Activated T-helper 2 cell treated with anti-CD3 and anti-CD28 coated beads, Interferon-gamma antibody, Interleukin-2, Interleukin-4, amounts not matched to agents 10 μg/mL and 5 μg/mL and 100 μg/mL, durations not matched to agents 14 hours and 24 hours and 36 hours (primary cell): Measurements from ENCODE around the gene KDM5A. TPM values are rescaled to one million over a fixed set of nuclear protein-coding genes. Genes with fewer than 3 reads are reported as not detected.

Experiments
- DNase-seq: peaks from one replicate; pipeline ENCODE4 v3.0.0; 2021; ENCODE audit warnings: low spot score
- H3K27ac Mint-ChIP-seq: one replicate; pipeline ENCODE4 v1.8.0; 2021; ENCODE audit warnings: mixed read lengths
- H3K27me3 Mint-ChIP-seq: one replicate; pipeline ENCODE4 v1.8.0; 2021; ENCODE audit warnings: low read depth, mixed read lengths
- H3K36me3 Mint-ChIP-seq: one replicate; pipeline ENCODE4 v1.8.0; 2021; ENCODE audit warnings: low read depth, mixed read lengths
- H3K4me1 Mint-ChIP-seq: one replicate; pipeline ENCODE4 v1.8.0; 2021; ENCODE audit warnings: low read depth, mixed read lengths
- H3K4me3 Mint-ChIP-seq: one replicate; pipeline ENCODE4 v1.8.0; 2021; ENCODE audit warnings: low read depth, mild to moderate bottlenecking, moderate library complexity, mixed read lengths
- H3K9me3 Mint-ChIP-seq: one replicate; pipeline ENCODE4 v1.8.0; 2021; ENCODE audit warnings: mixed read lengths
- intact Hi-C: fragments of 100-400 bp; cut with micrococcal nuclease; formaldehyde crosslinking; loops from one replicate; pipeline ENCODE4 v1.15.1; 2023
- total RNA-seq: library from RNA; stranded (reverse); gene quantifications from 2 replicates; pipeline ENCODE4 v1.2.3, GENCODE V29; 2022

KDM5A gene
- total RNA-seq, 1 donor from 2014 or later, result 76.4 TPM

DNA sequence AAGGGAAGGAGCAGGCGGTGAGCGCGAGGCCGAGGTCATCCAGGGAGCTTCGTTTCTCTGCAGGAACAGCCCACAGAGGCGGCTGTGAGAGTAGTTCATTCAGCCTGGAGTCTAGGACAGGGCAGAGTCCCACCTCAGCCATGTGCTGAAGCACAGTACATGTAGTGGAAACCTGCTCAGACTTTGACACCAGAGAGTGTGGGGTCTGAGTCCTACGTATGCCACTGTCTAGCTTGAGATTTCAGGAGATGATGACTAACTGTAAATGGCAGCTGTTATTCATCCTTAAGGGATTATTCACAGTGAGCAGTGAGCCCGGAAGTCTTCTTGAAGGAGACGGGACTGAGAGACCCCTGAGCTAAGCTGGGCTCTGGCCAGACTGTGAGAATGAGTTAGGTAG is 125.5 kb downstream of the KDM5A start:
- Mint-ChIP-seq H3K27ac (no peak overlapping the region), H3K36me3 (no peaks in the 10 kb centered on the region), H3K27me3 (peaks cover 26% of the 10 kb centered on the region), H3K4me3 (no peak overlapping the region), H3K4me1 (peaks cover 6% of the 10 kb centered on the region), H3K9me3 (no peaks in the 10 kb centered on the region)
- intact Hi-C loops, result no loop called here
- no peak for DNase-seq

DNA sequence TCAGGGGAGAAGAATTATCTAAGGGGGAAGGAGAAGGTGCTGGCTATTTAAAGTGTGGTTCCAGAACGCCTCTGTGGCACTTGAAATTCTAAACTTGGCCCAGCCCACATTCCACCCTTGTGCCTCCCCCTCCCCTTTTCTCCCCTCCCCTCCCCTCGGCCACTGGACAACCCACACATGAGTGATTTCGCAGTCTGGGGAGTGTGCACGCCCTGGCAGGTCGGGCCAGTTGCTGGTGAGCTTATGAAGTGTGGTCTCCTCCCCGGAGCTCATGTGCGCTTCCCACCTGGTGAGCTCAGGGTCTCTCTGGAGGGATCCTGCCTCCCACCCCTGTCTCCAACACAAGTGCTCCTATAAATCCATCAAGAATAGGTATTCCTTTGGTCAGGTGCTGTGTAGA is 126.3 kb downstream of the KDM5A start, which contains the start of gene SLC6A13:
TSS of gene SLC6A13 (minus strand) at position 20 of the 400 bp plus-strand sequence. CDS start 2,784 bp downstream, outside the sequence.
- H3K4me1 Mint-ChIP-seq, result peaks cover 6% of the 10 kb centered on the region
- no peak within 1 kb of the TSS for H3K4me3 Mint-ChIP-seq
- intact Hi-C loops, result no loop called here
- H3K36me3 Mint-ChIP-seq, result no peaks in the 10 kb centered on the region
- no peaks in the 10 kb centered on the region for H3K9me3 Mint-ChIP-seq
- H3K27me3 Mint-ChIP-seq, result peaks cover 31% of the 10 kb centered on the region
- DNase-seq, result no peak
- H3K27ac Mint-ChIP-seq, result no peak within 1 kb of the TSS

DNA sequence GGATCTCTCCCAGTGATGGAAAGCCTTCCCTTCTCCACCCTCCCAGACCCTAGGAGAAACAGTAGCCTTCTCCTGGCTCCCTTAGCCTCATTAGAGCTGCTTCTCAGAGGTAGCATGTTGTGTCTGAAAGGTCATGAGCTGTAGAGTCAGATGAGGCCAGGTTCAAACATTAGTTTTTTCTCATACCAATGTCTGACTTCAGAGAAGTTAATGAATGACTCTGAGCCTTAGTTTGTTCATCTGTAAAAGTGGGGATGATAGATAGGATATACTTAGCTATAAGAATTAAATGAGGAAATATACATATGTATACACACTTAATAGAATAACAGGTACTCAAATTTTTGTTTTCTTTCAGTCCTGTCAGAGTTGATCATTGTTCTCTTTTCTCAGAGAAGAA is 127.0 kb downstream of the KDM5A start:
- Mint-ChIP-seq H3K27me3 (peaks cover 29% of the 10 kb centered on the region), H3K27ac (no peak overlapping the region)

DNA sequence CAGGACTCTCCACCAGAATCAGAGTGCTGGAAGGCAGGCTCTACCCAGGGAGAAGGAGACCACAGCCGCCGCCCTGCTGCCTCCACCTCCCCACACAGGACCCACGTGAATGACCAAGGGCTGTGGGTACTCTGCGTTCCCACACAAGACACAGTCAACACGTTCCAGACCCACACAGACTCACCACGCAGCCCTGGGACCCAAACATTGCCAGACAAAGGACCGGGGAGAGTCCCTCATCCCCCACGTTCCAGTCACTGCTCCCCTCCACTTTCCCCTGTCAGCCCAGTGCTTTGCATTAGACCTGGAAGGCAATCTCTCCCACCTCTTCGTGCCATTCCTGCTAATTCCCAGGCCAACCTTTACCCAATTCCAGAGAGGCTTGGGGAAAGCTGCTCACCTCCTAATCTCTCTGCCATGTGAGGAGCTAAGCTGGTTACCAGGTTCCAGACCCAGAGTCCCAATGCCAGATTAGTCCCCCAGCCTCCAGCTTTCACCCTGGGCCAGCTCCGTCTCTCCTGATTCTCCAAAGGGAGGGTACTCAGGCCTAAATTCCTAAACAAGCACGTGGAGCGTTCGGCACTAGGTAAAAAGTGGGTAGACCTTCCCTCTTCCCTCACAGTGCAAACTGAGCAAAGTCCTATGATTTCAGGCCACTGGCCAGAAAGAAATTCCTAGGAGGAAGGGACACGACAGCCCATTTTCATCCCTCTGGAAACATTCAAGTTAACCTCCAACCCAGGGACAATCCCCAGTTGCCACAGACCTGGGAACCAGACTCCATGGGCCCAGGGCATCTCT is 131.4 kb downstream of the KDM5A start:
- Mint-ChIP-seq H3K4me1 (no peaks in the 10 kb centered on the region), H3K36me3 (no peaks in the 10 kb centered on the region), H3K27me3 (peaks cover 23% of the 10 kb centered on the region), H3K4me3 (no peak overlapping the region), H3K9me3 (no peaks in the 10 kb centered on the region), H3K27ac (no peak overlapping the region)
- intact Hi-C loops, result no loop called here
- DNase-seq, result no peak

More for the DNA sequence above, 127.0 kb downstream of the KDM5A start:
- H3K36me3 Mint-ChIP-seq, result no peaks in the 10 kb centered on the region
- no peaks in the 10 kb centered on the region for H3K9me3 Mint-ChIP-seq
- intact Hi-C loops, result no loop called here
- peaks cover 6% of the 10 kb centered on the region for H3K4me1 Mint-ChIP-seq
- no peak for DNase-seq
- no peak overlapping the region for H3K4me3 Mint-ChIP-seq

DNA sequence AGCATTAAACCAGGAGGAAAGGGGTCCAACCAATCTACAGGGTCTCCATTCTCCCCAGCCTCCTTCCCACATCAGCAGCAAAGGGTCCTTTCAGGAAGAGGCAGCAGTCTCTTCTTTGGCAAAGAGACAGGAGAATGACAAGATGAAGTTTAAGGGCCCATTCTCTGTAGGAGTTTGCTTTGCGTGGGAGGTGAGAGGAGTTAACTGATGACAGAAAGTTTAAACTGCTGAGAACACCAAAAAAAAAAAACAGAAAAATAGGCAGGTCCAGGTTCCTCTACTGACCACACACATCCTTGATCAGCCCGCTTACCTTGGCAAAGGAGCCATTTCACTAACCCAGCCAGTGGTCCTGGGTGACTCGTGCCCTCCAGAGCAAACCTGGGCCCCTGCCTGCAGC is 132.2 kb downstream of the KDM5A start:
- Mint-ChIP-seq H3K9me3 (no peaks in the 10 kb centered on the region), H3K27ac (no peak overlapping the region), H3K36me3 (no peaks in the 10 kb centered on the region), H3K27me3 (peaks cover 23% of the 10 kb centered on the region), H3K4me1 (no peaks in the 10 kb centered on the region), H3K4me3 (no peak overlapping the region)
- intact Hi-C loops, result no loop called here
- DNase-seq, result no peak

DNA sequence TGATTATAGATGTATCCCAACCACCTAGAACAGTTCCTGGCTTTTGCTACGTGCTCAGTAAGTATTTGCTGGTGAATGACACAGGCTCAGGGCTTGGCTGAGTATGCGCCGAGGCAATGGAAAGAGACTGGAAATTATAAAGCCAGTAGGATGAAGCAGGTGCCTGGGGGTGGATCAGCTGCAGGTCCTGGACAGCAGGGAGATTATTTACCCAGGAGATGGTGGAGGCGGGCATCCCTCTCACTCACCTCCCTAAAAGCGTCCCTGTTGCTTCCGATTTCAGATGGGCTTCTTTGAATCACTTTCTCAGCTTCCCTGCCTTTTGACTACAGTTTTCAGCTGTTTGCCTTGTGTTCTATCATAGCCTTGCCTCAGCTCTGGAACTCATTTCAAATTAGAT is 132.9 kb downstream of the KDM5A start:
- Mint-ChIP-seq H3K4me1 (no peaks in the 10 kb centered on the region), H3K27ac (no peak overlapping the region), H3K9me3 (no peaks in the 10 kb centered on the region), H3K36me3 (no peaks in the 10 kb centered on the region), H3K4me3 (no peak overlapping the region), H3K27me3 (peaks cover 23% of the 10 kb centered on the region)
- intact Hi-C loops, result no loop called here
- no peak for DNase-seq

DNA sequence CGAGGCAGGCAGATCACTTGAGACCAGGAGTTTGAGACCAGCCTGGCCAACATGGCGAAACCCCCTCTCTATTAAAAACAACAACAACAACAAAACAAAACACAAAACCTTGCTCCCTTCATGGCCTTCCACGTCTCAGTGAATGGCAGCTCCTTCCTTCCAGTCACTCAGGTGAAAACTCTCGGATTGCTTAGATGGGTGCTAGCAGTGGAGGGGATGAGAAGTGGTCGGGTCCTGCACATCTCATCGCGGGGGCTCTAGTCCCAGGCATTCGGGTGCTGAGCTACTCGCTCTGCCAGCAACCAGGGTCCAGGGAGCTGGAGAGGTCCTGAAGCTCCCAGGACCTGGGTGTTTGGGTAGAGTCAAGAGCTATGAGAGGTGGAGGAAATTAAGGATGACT is 134.2 kb downstream of the KDM5A start:
- no peaks in the 10 kb centered on the region for H3K4me1 Mint-ChIP-seq
- no peak overlapping the region for H3K4me3 Mint-ChIP-seq
- intact Hi-C loops, result no loop called here

DNA sequence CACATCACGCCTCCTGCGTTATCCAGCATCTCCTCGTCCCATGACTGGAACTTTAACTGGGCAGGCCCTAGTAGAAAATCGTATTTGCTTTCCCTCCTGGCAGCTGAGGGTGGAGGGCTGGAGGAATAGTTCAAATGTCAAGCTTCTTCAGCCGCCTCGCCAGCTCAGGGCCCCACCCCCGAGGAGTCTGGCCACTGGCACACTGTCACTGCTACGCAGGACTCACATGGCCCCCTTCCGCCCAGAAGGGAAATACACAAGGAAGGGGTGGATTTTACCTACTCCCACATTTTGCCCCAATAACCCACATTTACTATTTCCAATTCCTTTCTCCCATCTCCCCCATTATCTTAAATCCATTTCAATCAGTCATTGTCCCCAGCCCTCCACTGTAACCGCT is 135.1 kb downstream of the KDM5A start:
- H3K27ac Mint-ChIP-seq, result no peak overlapping the region
- H3K4me1 Mint-ChIP-seq, result no peaks in the 10 kb centered on the region
- H3K27me3 Mint-ChIP-seq, result peaks cover 19% of the 10 kb centered on the region
- intact Hi-C loops, result no loop called here
- no peaks in the 10 kb centered on the region for H3K36me3 Mint-ChIP-seq
- no peak overlapping the region for H3K4me3 Mint-ChIP-seq
- no peaks in the 10 kb centered on the region for H3K9me3 Mint-ChIP-seq
- DNase-seq, result no peak

More for the DNA sequence above, 134.2 kb downstream of the KDM5A start:
- Mint-ChIP-seq H3K27me3 (peaks cover 19% of the 10 kb centered on the region), H3K27ac (no peak overlapping the region), H3K36me3 (no peaks in the 10 kb centered on the region), H3K9me3 (no peaks in the 10 kb centered on the region)
- no peak for DNase-seq

DNA sequence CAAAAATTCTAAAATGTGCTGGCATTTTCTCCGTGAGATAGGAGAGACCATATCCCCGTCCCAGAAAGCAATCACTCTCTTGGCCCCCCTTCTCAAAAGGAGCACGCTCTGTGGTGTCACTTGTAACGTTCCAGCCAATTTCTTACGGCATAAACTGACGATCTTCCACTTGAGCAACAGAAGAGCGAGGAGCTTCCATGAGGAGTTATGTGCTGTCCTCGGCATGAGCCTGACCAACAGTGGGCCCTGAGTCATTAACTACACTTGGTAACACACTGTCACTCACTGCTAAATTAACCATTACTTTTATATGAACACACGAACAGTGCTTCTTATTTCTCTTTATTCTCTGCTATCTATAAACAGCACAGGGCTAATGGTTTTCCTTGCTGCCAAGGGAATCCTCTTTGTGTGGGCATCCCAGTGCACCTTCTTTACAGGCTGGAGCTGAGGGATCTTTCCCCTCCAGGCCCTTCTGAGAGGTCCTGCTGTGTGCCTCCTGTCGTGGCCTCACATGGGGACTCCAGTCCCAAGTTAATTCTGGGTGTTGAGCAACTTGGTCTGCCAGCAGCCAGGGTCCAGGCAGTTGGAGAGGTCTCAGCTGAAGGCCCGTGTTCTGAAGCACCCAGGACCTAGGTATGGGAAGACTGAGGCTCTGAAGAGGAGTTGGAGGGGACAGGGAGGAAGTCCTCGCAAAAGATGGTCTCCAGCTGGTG is 135.8 kb downstream of the KDM5A start:
- H3K27me3 Mint-ChIP-seq, result peaks cover 16% of the 10 kb centered on the region
- H3K27ac Mint-ChIP-seq, result no peak overlapping the region
- no peak overlapping the region for H3K4me3 Mint-ChIP-seq
- H3K36me3 Mint-ChIP-seq, result no peaks in the 10 kb centered on the region
- no peaks in the 10 kb centered on the region for H3K4me1 Mint-ChIP-seq
- no peak for DNase-seq
- no peaks in the 10 kb centered on the region for H3K9me3 Mint-ChIP-seq
- intact Hi-C loops, result no loop called here

DNA sequence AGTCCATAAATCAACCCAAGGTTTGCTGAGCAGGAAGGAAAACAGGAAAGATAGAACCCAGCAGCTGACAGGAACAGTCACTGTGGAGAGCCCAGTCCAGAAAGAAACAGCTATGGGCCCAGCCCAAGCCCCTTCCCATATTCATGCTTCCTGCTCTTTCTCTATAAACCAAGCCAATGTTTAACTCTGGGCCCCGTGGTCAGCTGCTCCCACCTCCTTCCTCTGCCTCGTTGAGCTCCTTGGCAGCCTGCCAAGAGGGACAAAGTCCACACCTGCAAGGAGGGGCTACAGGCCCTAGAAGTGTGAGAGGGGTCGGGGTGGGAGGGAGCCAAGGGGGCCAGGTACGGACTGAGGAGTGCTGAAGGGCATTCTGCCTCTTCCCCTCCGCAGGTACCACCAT is 136.5 kb downstream of the KDM5A start:
- intact Hi-C loops, result no loop called here
- Mint-ChIP-seq H3K27me3 (peaks cover 18% of the 10 kb centered on the region), H3K9me3 (peaks cover 5% of the 10 kb centered on the region), H3K4me1 (no peaks in the 10 kb centered on the region), H3K36me3 (no peaks in the 10 kb centered on the region), H3K27ac (no peak overlapping the region), H3K4me3 (no peak overlapping the region)
- DNase-seq, result no peak

DNA sequence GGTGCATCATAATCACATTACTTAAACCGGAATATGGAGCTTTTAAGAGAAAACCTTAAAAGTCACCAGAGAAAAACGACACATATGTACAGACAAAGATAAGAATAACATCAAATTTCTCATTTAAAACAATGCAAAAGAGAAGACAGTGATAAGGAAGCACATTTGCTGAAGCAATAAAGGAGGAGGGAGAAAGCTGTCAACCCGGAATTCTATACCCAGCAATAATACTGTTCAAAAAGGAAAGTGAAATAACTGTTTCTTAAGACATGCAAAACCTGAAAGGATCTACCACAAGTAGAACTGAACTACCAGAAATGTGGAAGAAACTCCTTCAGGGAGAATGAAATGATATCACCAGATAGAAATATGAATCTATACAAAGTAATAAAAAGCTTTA is 141.8 kb downstream of the KDM5A start:
- H3K36me3 Mint-ChIP-seq, result no peaks in the 10 kb centered on the region

DNA sequence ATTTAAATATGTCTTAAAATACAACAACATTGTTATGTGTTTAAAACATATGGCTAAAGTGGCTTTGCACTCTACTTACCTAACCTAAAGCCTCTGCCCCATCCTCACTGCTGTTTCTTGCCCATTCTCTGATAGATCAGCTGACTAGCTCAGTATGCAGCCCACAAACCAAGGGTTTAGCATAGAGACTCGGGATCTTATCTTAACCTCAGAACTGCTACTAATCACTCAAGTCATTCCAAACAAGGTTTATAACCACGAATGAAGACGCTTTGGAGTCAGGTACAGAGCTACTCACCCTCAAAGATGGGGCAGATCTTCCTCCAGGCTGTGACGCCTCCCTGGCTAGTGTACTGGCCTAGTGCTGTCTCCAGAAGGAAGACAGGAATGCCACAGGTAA is 145.7 kb downstream of the KDM5A start:
- peaks cover 7% of the 10 kb centered on the region for H3K27me3 Mint-ChIP-seq

More for the DNA sequence above, 141.8 kb downstream of the KDM5A start:
- H3K9me3 Mint-ChIP-seq, result peaks cover 17% of the 10 kb centered on the region
- DNase-seq, result no peak
- H3K4me1 Mint-ChIP-seq, result peaks cover 1% of the 10 kb centered on the region
- intact Hi-C loops, result no loop called here
- no peak overlapping the region for H3K27ac Mint-ChIP-seq
- H3K27me3 Mint-ChIP-seq, result peaks cover 12% of the 10 kb centered on the region
- H3K4me3 Mint-ChIP-seq, result no peak overlapping the region

DNA sequence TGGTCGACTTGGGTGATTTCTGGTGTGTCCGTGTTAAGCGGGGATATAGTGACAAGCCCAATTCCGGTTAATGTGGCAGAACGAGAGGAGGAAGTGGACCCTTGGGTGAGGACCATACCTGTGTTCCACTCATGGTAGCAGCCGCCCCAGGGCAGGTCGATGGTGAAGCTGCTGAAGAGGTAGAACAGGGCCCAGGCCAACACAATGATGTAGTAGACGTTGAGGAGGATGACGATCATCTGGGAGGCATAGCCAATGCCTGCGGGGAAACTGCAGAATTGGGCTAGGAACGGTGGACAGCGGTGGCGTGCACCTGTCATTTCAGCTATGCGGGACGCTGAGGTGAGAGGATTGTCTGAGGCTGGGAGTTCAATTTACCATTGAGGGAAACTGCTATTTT is 146.6 kb downstream of the KDM5A start:
- Mint-ChIP-seq H3K4me1 (peaks cover 1% of the 10 kb centered on the region), H3K4me3 (no peak overlapping the region), H3K27me3 (peaks cover 3% of the 10 kb centered on the region), H3K9me3 (peaks cover 11% of the 10 kb centered on the region), H3K27ac (no peak overlapping the region), H3K36me3 (no peaks in the 10 kb centered on the region)
- DNase-seq, result no peak
- intact Hi-C loops, result no loop called here

More for the DNA sequence above, 145.7 kb downstream of the KDM5A start:
- H3K4me3 Mint-ChIP-seq, result no peak overlapping the region
- H3K36me3 Mint-ChIP-seq, result no peaks in the 10 kb centered on the region
- peaks cover 17% of the 10 kb centered on the region for H3K9me3 Mint-ChIP-seq
- no peak for DNase-seq
- no peak overlapping the region for H3K27ac Mint-ChIP-seq
- H3K4me1 Mint-ChIP-seq, result peaks cover 1% of the 10 kb centered on the region
- intact Hi-C loops, result no loop called here
